ENCODE data around the gene FAM174B.

The FAM174B gene

GRCh38 chr15:92605225-92605944, 50.2 kb downstream of the FAM174B start:
- Histone ChIP-seq H3F3A (ENCODE audit: low read depth) (no peaks in the 10 kb centered on the region), H3K9ac (ENCODE audit: low read depth, low read length, poor library complexity, severe bottlenecking) (no peak overlapping the region), H3K4me1 (ENCODE audit: insufficient read depth, low read length, poor library complexity, severe bottlenecking) (no peaks in the 10 kb centered on the region), H3K4me2 (ENCODE audit: low read depth, low read length, poor library complexity, severe bottlenecking) (no peak overlapping the region), H3K4me3 (ENCODE audit: low read length, poor library complexity, severe bottlenecking) (no peak overlapping the region), H3K27me3 (ENCODE audit: insufficient read depth, low read length, poor library complexity, severe bottlenecking) (no peaks in the 10 kb centered on the region), H2AFZ (ENCODE audit: low read length) (no peak overlapping the region), H4K20me1 (ENCODE audit: insufficient read depth, low read length, poor library complexity, severe bottlenecking) (no peaks in the 10 kb centered on the region), H3K9me3 (ENCODE audit: insufficient read depth, low read depth, low read length) (no peaks in the 10 kb centered on the region), H3K9me2 (replicated peaks; ENCODE audit: low read depth, low read length) (no peaks in the 10 kb centered on the region), H3K79me2 (ENCODE audit: insufficient read depth, low read length) (no peaks in the 10 kb centered on the region), H3K36me3 (ENCODE audit: insufficient read depth, low read length) (no peaks in the 10 kb centered on the region)
- TF ChIP-seq CTCF (conservative IDR thresholded peaks at IDR 0.05; ENCODE audit: low read length) (no peak), EZH2phosphoT487 (IDR thresholded peaks at IDR 0.05; ENCODE audit: borderline replicate concordance) (no peak)

- no peaks in the 10 kb centered on the region for H3K4me1 ChIP-seq (ENCODE audit: insufficient read depth, low read length, poor library complexity, severe bottlenecking)
- TF ChIP-seq EZH2phosphoT487 (IDR thresholded peaks at IDR 0.05; ENCODE audit: borderline replicate concordance) (no peak), CTCF (conservative IDR thresholded peaks at IDR 0.05; ENCODE audit: low read length) (no peak)
- no peaks in the 10 kb centered on the region for H4K20me1 ChIP-seq (ENCODE audit: insufficient read depth, low read length, poor library complexity, severe bottlenecking)
- no peaks in the 10 kb centered on the region for H3K36me3 ChIP-seq (ENCODE audit: insufficient read depth, low read length)
- no peaks in the 10 kb centered on the region for H3K9me3 ChIP-seq (ENCODE audit: insufficient read depth, low read depth, low read length)
- no peak overlapping the region for H2AFZ ChIP-seq (ENCODE audit: low read length)
- no peaks in the 10 kb centered on the region for H3K79me2 ChIP-seq (ENCODE audit: insufficient read depth, low read length)
- no peak overlapping the region for H3K4me3 ChIP-seq (ENCODE audit: low read length, poor library complexity, severe bottlenecking)
- no peak overlapping the region for H3K4me2 ChIP-seq (ENCODE audit: low read depth, low read length, poor library complexity, severe bottlenecking)
- no peaks in the 10 kb centered on the region for H3K27me3 ChIP-seq (ENCODE audit: insufficient read depth, low read length, poor library complexity, severe bottlenecking)
- no peaks in the 10 kb centered on the region for H3F3A ChIP-seq (ENCODE audit: low read depth)
- H3K9ac ChIP-seq (ENCODE audit: low read depth, low read length, poor library complexity, severe bottlenecking), result no peak overlapping the region
- H3K9me2 ChIP-seq (replicated peaks; ENCODE audit: low read depth, low read length), result no peaks in the 10 kb centered on the region
Observed at GRCh38 chr15:92603743-92604470, 51.7 kb downstream of the FAM174B start.

- Histone ChIP-seq H3K4me2 (ENCODE audit: low read depth, low read length, poor library complexity, severe bottlenecking) (no peak overlapping the region), H3K4me1 (ENCODE audit: insufficient read depth, low read length, poor library complexity, severe bottlenecking) (no peaks in the 10 kb centered on the region), H3K9ac (ENCODE audit: low read depth, low read length, poor library complexity, severe bottlenecking) (no peak overlapping the region), H3K79me2 (ENCODE audit: insufficient read depth, low read length) (no peaks in the 10 kb centered on the region), H3K27me3 (ENCODE audit: insufficient read depth, low read length, poor library complexity, severe bottlenecking) (no peaks in the 10 kb centered on the region), H3K4me3 (ENCODE audit: low read length, poor library complexity, severe bottlenecking) (no peak overlapping the region), H3F3A (ENCODE audit: low read depth) (no peaks in the 10 kb centered on the region), H3K9me2 (replicated peaks; ENCODE audit: low read depth, low read length) (no peaks in the 10 kb centered on the region), H3K36me3 (ENCODE audit: insufficient read depth, low read length) (no peaks in the 10 kb centered on the region), H4K20me1 (ENCODE audit: insufficient read depth, low read length, poor library complexity, severe bottlenecking) (no peaks in the 10 kb centered on the region), H2AFZ (ENCODE audit: low read length) (no peak overlapping the region), H3K9me3 (ENCODE audit: insufficient read depth, low read depth, low read length) (no peaks in the 10 kb centered on the region)
- TF ChIP-seq CTCF (conservative IDR thresholded peaks at IDR 0.05; ENCODE audit: low read length) (no peak), EZH2phosphoT487 (IDR thresholded peaks at IDR 0.05; ENCODE audit: borderline replicate concordance) (no peak)
Observed at GRCh38 chr15:92603278-92603677, 52.3 kb downstream of the FAM174B start.
